ENCODE measurements around the gene EIF4H.
"Not testable (repeated sequence)": the region's sequence is repeated elsewhere in the genome, so short reads cannot be mapped to it uniquely, and the experiment has no call there.

EIF4H gene

DNA sequence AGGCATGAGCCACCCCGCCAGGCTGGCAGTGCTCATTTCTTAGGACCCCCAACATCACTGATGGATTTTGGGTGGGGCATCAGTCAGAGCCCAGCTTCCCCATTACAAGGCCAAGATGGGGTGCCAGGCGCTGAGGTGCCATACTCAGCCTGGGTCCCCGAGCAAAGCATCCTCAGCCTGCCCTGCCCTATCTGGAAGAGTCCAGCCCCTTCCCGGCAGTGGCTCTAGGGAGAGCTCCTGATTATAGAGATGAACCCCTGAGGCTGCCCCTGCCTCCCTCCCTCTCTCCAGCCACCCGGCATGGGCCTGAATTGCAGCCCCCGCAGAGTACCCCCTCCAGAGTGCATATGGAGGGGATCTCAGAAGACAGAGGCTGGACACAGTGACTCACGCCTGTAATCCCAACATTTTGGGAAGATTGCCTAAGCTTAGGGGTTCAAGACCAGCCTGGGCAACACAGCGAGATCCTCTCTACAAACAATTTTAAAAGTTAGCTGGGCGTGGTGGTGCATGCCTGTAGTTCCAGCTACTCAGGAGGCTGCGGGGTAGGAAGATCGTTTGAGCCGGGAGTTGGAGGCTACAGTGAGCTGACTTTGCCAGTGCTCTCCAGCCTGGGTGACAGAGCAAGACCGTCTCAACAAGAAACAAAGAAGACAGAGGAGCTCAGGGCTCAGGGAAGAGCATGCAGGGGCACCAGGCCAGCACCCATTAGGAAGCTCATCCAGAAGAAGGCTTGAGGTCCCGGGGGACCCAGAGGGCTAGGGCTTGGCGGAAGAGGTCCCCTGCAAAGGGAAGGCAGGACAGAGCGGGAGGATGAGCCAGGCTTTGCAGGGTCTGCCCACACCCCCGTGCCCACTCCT is 48.9 kb downstream of the EIF4H start:
- no peaks in the 10 kb centered on the region for H3K4me1 ChIP-seq (ENCODE audit: control insufficient read depth, insufficient read depth, low read length)
- H3K9me3 ChIP-seq (ENCODE audit: control insufficient read depth, low read length) = no peaks in the 10 kb centered on the region
- no peaks in the 10 kb centered on the region for H3K27me3 ChIP-seq (ENCODE audit: control insufficient read depth, insufficient read depth, low read length)
- H3K4me3 ChIP-seq (ENCODE audit: low read length) = no peak overlapping the region
- no peak overlapping the region for H3K9ac ChIP-seq (ENCODE audit: low read length)
- no peaks in the 10 kb centered on the region for H3K36me3 ChIP-seq (ENCODE audit: control insufficient read depth, insufficient read depth, low read length)

- no peaks in the 10 kb centered on the region for H3K36me3 ChIP-seq (ENCODE audit: control insufficient read depth, insufficient read depth, low read length)
- H3K9me3 ChIP-seq (ENCODE audit: control insufficient read depth, low read length) = no peaks in the 10 kb centered on the region
- H3K9ac ChIP-seq (ENCODE audit: low read length) = no peak overlapping the region
- H3K4me3 ChIP-seq (ENCODE audit: low read length) = no peak overlapping the region
- H3K27me3 ChIP-seq (ENCODE audit: control insufficient read depth, insufficient read depth, low read length) = no peaks in the 10 kb centered on the region
- H3K4me1 ChIP-seq (ENCODE audit: control insufficient read depth, insufficient read depth, low read length) = no peaks in the 10 kb centered on the region
Measured at GRCh38 chr7:74223711-74224510, 49.8 kb downstream of the EIF4H start.

GRCh38 chr7:74224511-74224832 is 50.3 kb downstream of the EIF4H start:
- Histone ChIP-seq H3K36me3 (ENCODE audit: control insufficient read depth, insufficient read depth, low read length) (no peaks in the 10 kb centered on the region), H3K4me1 (ENCODE audit: control insufficient read depth, insufficient read depth, low read length) (no peaks in the 10 kb centered on the region), H3K9ac (ENCODE audit: low read length) (no peak overlapping the region), H3K27me3 (ENCODE audit: control insufficient read depth, insufficient read depth, low read length) (no peaks in the 10 kb centered on the region), H3K4me3 (ENCODE audit: low read length) (no peak overlapping the region), H3K9me3 (ENCODE audit: control insufficient read depth, low read length) (no peaks in the 10 kb centered on the region)

- H3K36me3 ChIP-seq (ENCODE audit: control insufficient read depth, insufficient read depth, low read length); H3K27me3 ChIP-seq (ENCODE audit: control insufficient read depth, insufficient read depth, low read length); H3K4me3 ChIP-seq (ENCODE audit: low read length); H3K4me1 ChIP-seq (ENCODE audit: control insufficient read depth, insufficient read depth, low read length); H3K9ac ChIP-seq (ENCODE audit: low read length); H3K9me3 ChIP-seq (ENCODE audit: control insufficient read depth, low read length): not testable (repeated sequence)
Measured at GRCh38 chr7:74224907-74225306, 50.8 kb downstream of the EIF4H start.

DNA sequence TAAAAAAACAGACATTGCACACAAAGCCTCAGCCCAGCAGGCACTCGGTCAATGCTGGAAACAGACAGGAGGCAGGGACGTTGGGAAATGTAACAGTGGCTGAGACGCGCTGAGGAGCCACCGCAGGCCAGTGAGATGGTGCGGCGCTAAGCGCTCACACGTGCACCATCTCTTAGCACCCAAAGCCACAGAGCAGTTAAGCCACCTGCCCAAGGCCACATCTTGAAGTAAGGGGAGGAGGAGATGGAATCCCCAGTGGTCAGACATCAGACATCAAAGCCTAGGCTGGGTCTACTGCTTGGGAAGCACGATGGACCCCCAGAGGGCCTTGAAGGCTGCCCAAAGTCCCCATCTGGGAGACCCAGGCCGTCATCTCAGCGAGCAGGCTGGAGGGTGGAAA is 51.2 kb downstream of the EIF4H start:
- Histone ChIP-seq H3K36me3 (ENCODE audit: control insufficient read depth, insufficient read depth, low read length) (no peaks in the 10 kb centered on the region), H3K4me3 (ENCODE audit: low read length) (no peak overlapping the region)

DNA sequence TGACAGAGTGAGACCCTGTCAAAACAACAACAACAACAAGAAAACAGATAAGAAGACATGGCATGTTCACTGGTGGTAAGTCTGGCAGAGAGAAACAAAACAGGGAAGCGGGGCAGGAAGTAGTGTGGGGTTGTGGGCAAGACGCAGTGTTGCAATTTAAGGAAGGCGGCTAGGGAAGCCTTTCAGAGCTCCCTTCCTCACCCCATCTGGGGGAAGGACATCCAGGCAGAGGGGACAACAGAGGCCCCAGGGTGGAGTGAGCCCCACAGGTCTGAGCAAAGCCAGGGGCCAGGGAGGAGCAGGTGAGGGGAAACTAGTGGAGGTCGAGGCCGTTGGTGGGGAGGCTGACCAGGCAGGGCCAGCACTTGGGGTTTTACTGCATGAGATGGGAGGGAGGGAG is 52.5 kb downstream of the EIF4H start:
- Histone ChIP-seq H3K27me3 (ENCODE audit: control insufficient read depth, insufficient read depth, low read length) (no peaks in the 10 kb centered on the region), H3K36me3 (ENCODE audit: control insufficient read depth, insufficient read depth, low read length) (no peaks in the 10 kb centered on the region)

More for the DNA sequence above, 51.2 kb downstream of the EIF4H start:
- no peaks in the 10 kb centered on the region for H3K9me3 ChIP-seq (ENCODE audit: control insufficient read depth, low read length)
- no peak overlapping the region for H3K9ac ChIP-seq (ENCODE audit: low read length)
- H3K4me1 ChIP-seq (ENCODE audit: control insufficient read depth, insufficient read depth, low read length) = no peaks in the 10 kb centered on the region
- H3K27me3 ChIP-seq (ENCODE audit: control insufficient read depth, insufficient read depth, low read length) = no peaks in the 10 kb centered on the region

DNA sequence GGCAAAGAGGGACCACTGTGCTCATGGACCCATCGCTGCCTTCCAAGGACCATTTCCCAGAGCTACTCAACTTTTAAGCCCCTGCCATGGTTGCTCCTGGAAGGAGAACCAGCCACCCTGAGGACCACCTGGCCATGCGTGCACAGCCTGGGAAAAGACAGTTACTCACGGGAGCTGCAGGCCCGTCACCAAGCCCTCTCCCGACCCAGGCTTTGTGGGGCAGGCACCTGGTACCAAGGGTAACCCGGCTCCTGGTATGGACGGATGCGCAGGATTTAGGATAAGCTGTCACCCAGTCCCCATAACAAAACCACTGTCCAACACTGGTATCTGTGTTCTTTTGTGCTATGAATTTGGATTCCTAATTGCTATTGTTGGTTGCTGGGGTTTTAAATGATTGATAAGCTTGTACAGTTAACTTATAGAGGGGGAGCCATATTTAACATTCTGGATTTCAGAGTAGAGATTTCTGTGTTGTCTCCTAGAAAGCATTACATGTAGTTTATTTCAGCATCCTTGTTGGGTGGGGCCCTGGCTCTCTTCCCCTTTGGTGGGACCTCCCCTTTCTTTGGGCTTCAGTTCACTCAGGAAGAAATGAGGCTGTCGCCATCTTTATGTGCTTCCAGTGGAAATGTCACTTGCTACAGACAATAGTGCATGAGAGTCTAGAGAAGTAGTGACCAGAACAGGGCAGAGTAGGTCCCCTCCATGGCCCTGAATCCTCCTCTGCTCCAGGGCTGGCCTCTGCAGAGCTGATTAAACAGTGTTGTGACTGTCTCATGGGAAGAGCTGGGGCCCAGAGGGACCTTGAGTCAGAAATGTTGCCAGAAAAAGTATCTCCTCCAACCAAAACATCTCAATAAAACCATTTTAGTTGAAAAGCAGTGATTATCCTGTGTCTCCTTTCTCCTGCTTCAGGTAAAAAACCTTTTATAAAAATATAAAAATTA is 55.1 kb downstream of the EIF4H start:
- Histone ChIP-seq H3K9me3 (ENCODE audit: control insufficient read depth, low read length) (no peaks in the 10 kb centered on the region), H3K9ac (ENCODE audit: low read length) (no peak overlapping the region), H3K4me1 (ENCODE audit: control insufficient read depth, insufficient read depth, low read length) (no peaks in the 10 kb centered on the region), H3K36me3 (ENCODE audit: control insufficient read depth, insufficient read depth, low read length) (no peaks in the 10 kb centered on the region), H3K27me3 (ENCODE audit: control insufficient read depth, insufficient read depth, low read length) (no peaks in the 10 kb centered on the region), H3K4me3 (ENCODE audit: low read length) (no peak overlapping the region)

More for the DNA sequence above, 52.5 kb downstream of the EIF4H start:
- Histone ChIP-seq H3K9ac (ENCODE audit: low read length) (no peak overlapping the region), H3K4me3 (ENCODE audit: low read length) (no peak overlapping the region), H3K9me3 (ENCODE audit: control insufficient read depth, low read length) (no peaks in the 10 kb centered on the region), H3K4me1 (ENCODE audit: control insufficient read depth, insufficient read depth, low read length) (no peaks in the 10 kb centered on the region)

DNA sequence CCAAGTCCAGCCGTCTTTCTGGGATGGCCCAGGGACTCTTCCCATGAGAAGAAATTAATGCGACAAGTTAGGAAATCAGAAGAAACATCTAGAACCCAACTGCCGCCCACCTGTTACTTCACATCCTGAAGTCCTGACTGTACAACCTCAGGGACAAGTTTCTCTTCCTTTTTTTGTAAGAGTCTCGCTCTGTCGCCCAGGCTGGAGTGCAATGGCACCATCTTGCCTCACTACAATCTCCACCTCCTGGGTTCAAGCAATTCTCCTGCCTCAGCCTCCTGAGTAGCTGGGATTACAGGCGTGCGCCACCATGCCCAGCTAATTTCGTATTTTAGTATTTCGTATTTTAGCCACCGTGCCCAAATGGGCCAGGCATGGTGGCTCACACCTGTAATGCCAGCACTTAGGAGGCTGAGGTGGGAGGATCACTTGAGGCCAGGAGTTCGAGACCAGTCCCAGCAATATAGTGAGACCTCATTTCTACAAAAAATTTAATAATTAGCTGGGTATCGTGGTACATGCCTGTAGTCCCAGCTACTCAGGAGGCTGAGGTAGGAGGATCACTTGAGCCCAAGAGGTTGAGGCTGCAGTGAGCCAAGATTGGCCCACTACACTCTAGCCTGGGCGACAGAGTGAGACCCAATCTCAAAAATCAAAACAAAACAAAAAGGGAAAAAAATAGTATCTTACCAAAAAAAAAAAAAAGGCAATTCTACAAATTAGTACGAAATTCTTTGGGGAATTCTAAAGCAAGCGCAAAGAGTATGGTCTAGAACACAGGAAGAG is 56.5 kb downstream of the EIF4H start:
- no peak overlapping the region for H3K9ac ChIP-seq (ENCODE audit: low read length)
- H3K27me3 ChIP-seq (ENCODE audit: control insufficient read depth, insufficient read depth, low read length) = no peaks in the 10 kb centered on the region
- H3K9me3 ChIP-seq (ENCODE audit: control insufficient read depth, low read length) = no peaks in the 10 kb centered on the region
- no peaks in the 10 kb centered on the region for H3K4me1 ChIP-seq (ENCODE audit: control insufficient read depth, insufficient read depth, low read length)
- H3K36me3 ChIP-seq (ENCODE audit: control insufficient read depth, insufficient read depth, low read length) = no peaks in the 10 kb centered on the region
- no peak overlapping the region for H3K4me3 ChIP-seq (ENCODE audit: low read length)

GRCh38 chr7:74231232-74231590 is 57.1 kb downstream of the EIF4H start:
- Histone ChIP-seq H3K4me3 (ENCODE audit: low read length) (no peak overlapping the region), H3K36me3 (ENCODE audit: control insufficient read depth, insufficient read depth, low read length) (no peaks in the 10 kb centered on the region)

GRCh38 chr7:74233655-74234285 is 59.6 kb downstream of the EIF4H start:
- Histone ChIP-seq H3K4me1 (ENCODE audit: control insufficient read depth, insufficient read depth, low read length) (no peaks in the 10 kb centered on the region), H3K27me3 (ENCODE audit: control insufficient read depth, insufficient read depth, low read length) (no peaks in the 10 kb centered on the region), H3K9me3 (ENCODE audit: control insufficient read depth, low read length) (no peaks in the 10 kb centered on the region), H3K9ac (ENCODE audit: low read length) (no peak overlapping the region), H3K4me3 (ENCODE audit: low read length) (no peak overlapping the region), H3K36me3 (ENCODE audit: control insufficient read depth, insufficient read depth, low read length) (no peaks in the 10 kb centered on the region)

More at GRCh38 chr7:74231232-74231590, 57.1 kb downstream of the EIF4H start:
- Histone ChIP-seq H3K9ac (ENCODE audit: low read length) (no peak overlapping the region), H3K27me3 (ENCODE audit: control insufficient read depth, insufficient read depth, low read length) (no peaks in the 10 kb centered on the region), H3K4me1 (ENCODE audit: control insufficient read depth, insufficient read depth, low read length) (no peaks in the 10 kb centered on the region), H3K9me3 (ENCODE audit: control insufficient read depth, low read length) (no peaks in the 10 kb centered on the region)
